ENCODE results near the gene DCLK3.

DNA sequence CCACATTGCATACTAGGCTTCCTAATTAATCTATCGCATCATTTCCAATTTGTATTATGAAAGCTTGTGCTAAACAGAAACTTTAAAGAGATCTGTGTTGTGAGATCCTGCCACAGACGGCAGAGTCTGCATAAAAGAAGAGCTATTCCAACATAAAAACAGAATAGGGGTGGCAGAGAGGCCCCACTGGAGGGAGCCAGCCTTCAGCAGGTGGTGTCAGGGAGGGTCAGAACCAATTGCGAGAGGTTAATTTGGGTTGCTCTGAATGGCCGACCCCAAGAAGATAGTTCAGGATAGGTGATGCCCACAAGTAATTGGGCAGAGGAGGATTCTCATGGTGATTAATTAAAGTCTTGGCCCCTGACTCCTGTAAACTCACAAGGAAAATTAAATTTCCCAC, 74.8 kb downstream of the DCLK3 start:
- TF ChIP-seq, protein P1, sequence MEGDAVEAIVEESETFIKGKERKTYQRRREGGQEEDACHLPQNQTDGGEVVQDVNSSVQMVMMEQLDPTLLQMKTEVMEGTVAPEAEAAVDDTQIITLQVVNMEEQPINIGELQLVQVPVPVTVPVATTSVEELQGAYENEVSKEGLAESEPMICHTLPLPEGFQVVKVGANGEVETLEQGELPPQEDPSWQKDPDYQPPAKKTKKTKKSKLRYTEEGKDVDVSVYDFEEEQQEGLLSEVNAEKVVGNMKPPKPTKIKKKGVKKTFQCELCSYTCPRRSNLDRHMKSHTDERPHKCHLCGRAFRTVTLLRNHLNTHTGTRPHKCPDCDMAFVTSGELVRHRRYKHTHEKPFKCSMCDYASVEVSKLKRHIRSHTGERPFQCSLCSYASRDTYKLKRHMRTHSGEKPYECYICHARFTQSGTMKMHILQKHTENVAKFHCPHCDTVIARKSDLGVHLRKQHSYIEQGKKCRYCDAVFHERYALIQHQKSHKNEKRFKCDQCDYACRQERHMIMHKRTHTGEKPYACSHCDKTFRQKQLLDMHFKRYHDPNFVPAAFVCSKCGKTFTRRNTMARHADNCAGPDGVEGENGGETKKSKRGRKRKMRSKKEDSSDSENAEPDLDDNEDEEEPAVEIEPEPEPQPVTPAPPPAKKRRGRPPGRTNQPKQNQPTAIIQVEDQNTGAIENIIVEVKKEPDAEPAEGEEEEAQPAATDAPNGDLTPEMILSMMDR (IDR thresholded peaks at IDR 0.05 in 4 of 5, conservative IDR thresholded peaks at IDR 0.05 in 1 of 5): no peak
- TF ChIP-seq POLR2A (IDR thresholded peaks at IDR 0.05): no peak
